A673 (cell line): ENCODE results near the gene SSH2.

Experiments used
- CTCF ChIP-seq: fragments of 300-800, 200-600 bp; sonication (generic); conservative IDR thresholded peaks from 2 replicates; pipeline ENCODE4 v1.5.1; 2017; ENCODE audit warnings: low read depth, mild to moderate bottlenecking, antibody characterized with exemption, low read length, moderate library complexity, mixed read lengths
- EZH2 ChIP-seq: fragments of 200-600 bp; sonication (generic); IDR thresholded peaks from 2 replicates; pipeline ENCODE4 v1.6.1; 2017; ENCODE audit warnings: borderline replicate concordance, low read depth, mild to moderate bottlenecking, mixed read lengths, antibody characterized with exemption, low read length; ENCODE audit not compliant: poor library complexity, severe bottlenecking

GRCh38 chr17:29833801-29834200 lies 96.2 kb downstream of the SSH2 start:
- TF ChIP-seq CTCF (no peak), EZH2 (no peak)
